Measurements from ENCODE around the gene KCTD21.

Gene KCTD21

DNA sequence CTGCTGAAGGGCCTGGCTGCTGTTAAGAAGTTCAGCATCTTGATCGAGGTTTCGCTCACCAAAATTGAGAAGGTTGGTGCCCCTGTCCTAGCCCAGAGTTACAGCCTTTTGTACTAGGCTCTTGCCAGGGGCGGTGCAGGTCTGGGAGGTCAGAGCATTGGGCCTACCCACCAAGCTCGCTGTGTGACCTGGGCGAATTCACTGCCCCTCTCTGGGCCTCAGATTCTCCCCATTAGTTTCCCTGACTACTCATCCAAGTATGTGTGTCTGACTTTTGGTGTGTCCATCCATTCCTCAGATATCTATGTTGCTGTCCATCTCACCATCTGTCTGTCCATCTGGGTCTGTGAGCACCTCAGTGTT, 11.2 kb upstream of the KCTD21 start:
- TF ChIP-seq, protein P1, sequence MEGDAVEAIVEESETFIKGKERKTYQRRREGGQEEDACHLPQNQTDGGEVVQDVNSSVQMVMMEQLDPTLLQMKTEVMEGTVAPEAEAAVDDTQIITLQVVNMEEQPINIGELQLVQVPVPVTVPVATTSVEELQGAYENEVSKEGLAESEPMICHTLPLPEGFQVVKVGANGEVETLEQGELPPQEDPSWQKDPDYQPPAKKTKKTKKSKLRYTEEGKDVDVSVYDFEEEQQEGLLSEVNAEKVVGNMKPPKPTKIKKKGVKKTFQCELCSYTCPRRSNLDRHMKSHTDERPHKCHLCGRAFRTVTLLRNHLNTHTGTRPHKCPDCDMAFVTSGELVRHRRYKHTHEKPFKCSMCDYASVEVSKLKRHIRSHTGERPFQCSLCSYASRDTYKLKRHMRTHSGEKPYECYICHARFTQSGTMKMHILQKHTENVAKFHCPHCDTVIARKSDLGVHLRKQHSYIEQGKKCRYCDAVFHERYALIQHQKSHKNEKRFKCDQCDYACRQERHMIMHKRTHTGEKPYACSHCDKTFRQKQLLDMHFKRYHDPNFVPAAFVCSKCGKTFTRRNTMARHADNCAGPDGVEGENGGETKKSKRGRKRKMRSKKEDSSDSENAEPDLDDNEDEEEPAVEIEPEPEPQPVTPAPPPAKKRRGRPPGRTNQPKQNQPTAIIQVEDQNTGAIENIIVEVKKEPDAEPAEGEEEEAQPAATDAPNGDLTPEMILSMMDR (IDR thresholded peaks at IDR 0.05; ENCODE audit: control insufficient read depth, extremely low read depth, insufficient read depth) = no peak
- no peak overlapping the region for H3K4me3 ChIP-seq (ENCODE audit: low read depth, low read length)
- no peak for DNase-seq (ENCODE audit: low read depth)

DNA sequence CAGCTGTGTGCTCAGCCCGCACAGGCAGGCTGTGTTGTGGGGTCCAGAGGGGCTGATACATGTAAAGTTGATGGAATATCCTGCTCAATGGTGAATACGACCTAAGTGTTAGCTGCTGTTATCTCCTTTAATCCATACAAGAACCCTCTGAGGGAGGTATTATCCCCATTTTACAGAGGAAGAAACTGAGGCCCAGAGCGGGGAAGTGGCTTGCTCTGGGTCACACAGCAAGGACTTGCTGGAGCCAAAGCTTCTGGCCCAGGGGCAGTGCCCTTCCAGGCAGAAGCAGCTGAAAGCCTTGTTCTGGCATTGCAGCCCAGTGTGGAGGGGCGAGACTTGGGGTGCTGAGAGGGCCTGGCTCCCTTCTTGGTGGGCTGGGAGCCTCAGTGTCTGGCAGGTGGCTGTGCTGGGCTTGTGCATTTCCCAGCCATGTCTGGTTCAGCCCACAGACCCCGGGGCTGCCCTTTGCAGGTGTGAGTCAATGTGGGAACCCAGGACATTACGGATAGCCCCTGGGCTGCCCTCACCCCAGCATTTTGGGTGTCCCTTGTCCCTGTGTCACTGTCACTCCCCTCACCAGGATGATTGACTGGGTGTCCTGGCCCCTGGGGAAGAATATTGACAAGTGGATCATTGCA, 10.7 kb upstream of the KCTD21 start:
- TF ChIP-seq, protein P1 (IDR thresholded peaks at IDR 0.05; ENCODE audit: control insufficient read depth, extremely low read depth, insufficient read depth) = no peak
- no peak overlapping the region for H3K4me3 ChIP-seq (ENCODE audit: low read depth, low read length)
- no peak for DNase-seq (ENCODE audit: low read depth)

DNA sequence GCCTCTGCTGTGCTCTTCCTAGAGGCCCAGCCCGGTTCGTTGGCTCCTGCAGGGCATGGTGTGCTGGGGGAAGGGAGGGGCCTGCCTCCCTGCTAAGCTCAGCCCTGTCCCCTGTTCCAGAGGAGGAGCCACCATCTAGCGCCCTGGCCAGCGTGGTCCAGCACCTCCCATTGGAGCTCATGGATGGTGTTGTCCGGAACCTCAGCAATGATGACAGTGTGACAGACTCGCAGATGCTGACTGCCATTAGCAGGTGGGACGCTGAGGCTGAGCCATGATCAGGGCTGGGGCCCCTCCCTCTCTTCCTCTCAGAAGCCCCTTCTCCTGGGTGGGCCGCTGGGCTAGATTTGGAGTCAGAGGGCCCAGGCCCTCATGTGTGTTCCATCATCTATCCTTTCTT, 9.4 kb upstream of the KCTD21 start:
- DNase-seq (ENCODE audit: low read depth) = no peak
- H3K4me3 ChIP-seq (ENCODE audit: low read depth, low read length) = no peak overlapping the region
- TF ChIP-seq, protein P1 (IDR thresholded peaks at IDR 0.05; ENCODE audit: control insufficient read depth, extremely low read depth, insufficient read depth) = no peak

- no peak for DNase-seq (ENCODE audit: low read depth)
- TF ChIP-seq, protein P1 (IDR thresholded peaks at IDR 0.05; ENCODE audit: control insufficient read depth, extremely low read depth, insufficient read depth) = no peak
- no peak overlapping the region for H3K4me3 ChIP-seq (ENCODE audit: low read depth, low read length)
Measured at GRCh38 chr11:78196661-78197091, 8.2 kb upstream of the KCTD21 start.

DNA sequence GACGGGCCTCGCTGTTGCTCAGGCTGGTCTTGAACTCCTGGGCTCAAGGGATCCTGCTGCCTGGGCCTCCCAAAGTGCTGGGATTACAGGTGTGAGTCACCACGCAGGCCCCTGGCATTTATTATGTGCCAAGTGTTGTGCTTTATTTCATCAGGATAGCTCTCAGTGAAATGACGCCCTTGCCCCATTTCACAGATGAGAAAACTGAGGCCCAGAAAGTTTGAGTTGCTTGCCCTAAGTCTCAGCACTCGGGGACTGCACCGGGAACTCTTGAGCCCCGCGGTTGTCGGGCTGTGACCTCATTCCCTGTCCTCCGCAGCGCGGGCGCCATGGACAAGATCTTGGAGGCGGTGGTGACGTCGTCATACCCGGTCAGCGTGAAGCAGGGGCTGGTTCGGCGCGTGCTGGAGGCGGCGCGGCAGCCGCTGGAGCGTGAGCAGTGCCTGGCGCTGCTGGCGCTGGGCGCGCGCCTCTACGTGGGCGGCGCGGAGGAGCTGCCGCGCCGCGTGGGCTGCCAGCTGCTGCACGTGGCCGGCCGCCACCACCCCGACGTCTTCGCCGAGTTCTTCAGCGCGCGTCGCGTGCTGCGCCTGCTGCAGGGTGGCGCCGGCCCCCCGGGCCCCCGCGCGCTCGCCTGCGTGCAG, 7.6 kb upstream of the KCTD21 start:
- DNase-seq (ENCODE audit: low read depth) = no peak
- TF ChIP-seq, protein P1 (IDR thresholded peaks at IDR 0.05; ENCODE audit: control insufficient read depth, extremely low read depth, insufficient read depth) = no peak
- H3K4me3 ChIP-seq (ENCODE audit: low read depth, low read length) = no peak overlapping the region

DNA sequence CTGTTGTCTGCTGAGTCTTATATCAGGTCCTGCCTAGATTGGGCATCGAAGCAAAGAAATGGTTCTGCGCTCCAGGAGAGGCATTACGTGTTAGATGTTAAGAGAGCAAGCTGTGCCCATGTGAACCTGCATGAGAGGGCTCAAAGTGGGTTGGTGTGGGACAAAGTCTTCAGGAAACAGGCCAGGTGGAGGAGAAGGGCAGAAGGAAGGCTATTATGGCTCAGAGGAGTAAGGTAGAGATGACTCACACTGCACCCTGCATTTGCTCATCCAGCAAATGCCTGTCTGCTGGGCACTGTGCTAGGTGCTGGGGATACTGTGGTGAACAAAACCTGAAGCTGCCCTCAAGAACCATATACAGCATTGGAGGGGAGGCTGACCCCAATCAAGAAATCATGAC, 6.1 kb upstream of the KCTD21 start:
- TF ChIP-seq, protein P1 (IDR thresholded peaks at IDR 0.05; ENCODE audit: control insufficient read depth, extremely low read depth, insufficient read depth) = no peak
- no peak for DNase-seq (ENCODE audit: low read depth)
- H3K4me3 ChIP-seq (ENCODE audit: low read depth, low read length) = no peak overlapping the region

DNA sequence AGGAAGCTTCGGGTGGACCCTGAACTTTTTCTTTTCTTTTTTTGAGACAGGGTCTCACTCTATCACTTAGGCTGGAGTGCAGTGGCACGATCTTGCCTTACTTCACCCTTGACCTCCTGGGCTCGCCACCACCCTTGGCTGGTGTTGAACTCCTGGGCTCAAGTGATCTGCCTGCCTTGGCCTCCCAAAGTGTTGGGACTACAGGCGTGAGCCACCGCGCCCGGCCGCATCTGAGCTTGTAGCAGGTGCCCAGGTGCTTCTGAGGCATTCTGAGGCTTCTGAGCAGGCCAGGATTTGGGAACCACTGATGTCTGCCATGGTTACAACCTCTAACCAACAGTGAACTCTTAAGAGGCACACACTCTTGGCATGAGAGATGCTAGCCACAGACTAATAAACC, 5.4 kb upstream of the KCTD21 start:
- TF ChIP-seq, protein P1 (IDR thresholded peaks at IDR 0.05; ENCODE audit: control insufficient read depth, extremely low read depth, insufficient read depth) = no peak
- DNase-seq (ENCODE audit: low read depth) = no peak
- no peak overlapping the region for H3K4me3 ChIP-seq (ENCODE audit: low read depth, low read length)
